ENCODE data around the gene STRA8. TPM values are rescaled to one million over a fixed set of nuclear protein-coding genes. Genes with fewer than 3 reads are reported as not detected.

STRA8 gene
- total and polyA plus RNA-seq, 12 donors, result not detected

DNA sequence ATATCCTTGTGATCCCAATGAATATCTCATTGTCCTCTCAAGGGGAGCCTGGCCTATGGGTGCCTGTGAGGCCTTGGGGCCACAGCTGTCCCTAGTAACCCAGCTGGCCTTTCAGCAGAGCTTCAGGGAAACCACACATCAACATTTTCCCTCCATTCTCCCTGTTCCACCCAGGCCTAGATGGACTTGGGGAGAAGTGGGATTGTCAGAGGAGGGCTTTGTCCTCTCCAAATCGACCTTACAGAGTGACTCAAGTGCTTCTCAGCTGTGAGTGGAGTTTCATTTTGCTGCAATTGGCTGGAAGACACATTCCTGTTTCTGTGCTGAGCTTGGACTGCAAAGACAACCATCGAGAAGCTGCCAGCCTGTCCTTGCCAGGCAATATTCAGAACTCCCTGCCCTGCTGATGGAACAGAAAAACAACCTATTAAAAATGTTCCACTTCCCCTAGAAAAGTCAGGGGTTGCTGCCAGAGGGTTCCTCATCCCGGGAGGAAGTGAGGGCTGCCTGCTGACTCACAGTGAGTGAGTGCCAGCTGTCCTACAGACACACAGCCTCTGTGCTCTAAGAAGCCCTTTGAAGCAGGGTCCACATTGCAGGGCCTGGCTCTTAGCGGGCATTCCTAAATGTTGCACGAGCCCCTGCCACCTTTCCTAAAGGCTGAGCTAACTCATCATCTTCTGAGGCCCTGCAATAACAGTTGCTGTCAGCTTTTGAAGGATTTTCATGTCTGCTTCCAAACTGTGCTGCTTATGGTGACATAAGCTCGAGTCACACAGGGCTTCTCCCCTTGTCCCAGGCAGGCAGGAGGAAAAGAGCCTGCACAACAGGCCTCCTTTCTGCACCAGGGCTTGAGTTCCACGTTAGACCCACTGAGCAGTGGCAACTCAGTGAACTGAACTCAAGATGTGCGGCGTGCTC, 20.5 kb downstream of the STRA8 start:
- no peak overlapping the region for H3K4me3 ChIP-seq
- H3K27ac ChIP-seq, result peak overlapping the region in 4 of 5 donors; percentile 2 to 85 (median 80)
- no peaks in the 10 kb centered on the region for H3K9me3 ChIP-seq (replicated peaks in 1 of 3)
- intact Hi-C loops (cut with DNase I), result no loop called here
- DNase-seq, result peak; percentile 62 to 86 (median 83)
- H3K36me3 ChIP-seq (replicated peaks in 1 of 2), result no peaks in the 10 kb centered on the region
- 8 to 27% (median 26%) methylated on average over 6 to 9 of the region's 9 CpGs for WGBS, 4 donors
- peak in 1 of 2 donors; percentile 27 for TF ChIP-seq POLR2A (IDR thresholded peaks at IDR 0.05)
- TF ChIP-seq, protein P1, sequence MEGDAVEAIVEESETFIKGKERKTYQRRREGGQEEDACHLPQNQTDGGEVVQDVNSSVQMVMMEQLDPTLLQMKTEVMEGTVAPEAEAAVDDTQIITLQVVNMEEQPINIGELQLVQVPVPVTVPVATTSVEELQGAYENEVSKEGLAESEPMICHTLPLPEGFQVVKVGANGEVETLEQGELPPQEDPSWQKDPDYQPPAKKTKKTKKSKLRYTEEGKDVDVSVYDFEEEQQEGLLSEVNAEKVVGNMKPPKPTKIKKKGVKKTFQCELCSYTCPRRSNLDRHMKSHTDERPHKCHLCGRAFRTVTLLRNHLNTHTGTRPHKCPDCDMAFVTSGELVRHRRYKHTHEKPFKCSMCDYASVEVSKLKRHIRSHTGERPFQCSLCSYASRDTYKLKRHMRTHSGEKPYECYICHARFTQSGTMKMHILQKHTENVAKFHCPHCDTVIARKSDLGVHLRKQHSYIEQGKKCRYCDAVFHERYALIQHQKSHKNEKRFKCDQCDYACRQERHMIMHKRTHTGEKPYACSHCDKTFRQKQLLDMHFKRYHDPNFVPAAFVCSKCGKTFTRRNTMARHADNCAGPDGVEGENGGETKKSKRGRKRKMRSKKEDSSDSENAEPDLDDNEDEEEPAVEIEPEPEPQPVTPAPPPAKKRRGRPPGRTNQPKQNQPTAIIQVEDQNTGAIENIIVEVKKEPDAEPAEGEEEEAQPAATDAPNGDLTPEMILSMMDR (IDR thresholded peaks at IDR 0.05), result no peak
- H3K4me1 ChIP-seq (replicated peaks in 1 of 2), result peaks cover 14 to 16% of the 10 kb centered on the region in 2 donors
- no peaks in the 10 kb centered on the region for H3K27me3 ChIP-seq

GRCh38 chr7:135257790-135258189, 24.2 kb downstream of the STRA8 start:
- DNase-seq, result no peak
- TF ChIP-seq POLR2A (IDR thresholded peaks at IDR 0.05), result no peak
- TF ChIP-seq, protein P1 (IDR thresholded peaks at IDR 0.05), result no peak
- H3K27me3 ChIP-seq, result no peaks in the 10 kb centered on the region
- peaks cover 14 to 16% of the 10 kb centered on the region in 2 donors for H3K4me1 ChIP-seq (replicated peaks in 1 of 2)
- H3K4me3 ChIP-seq, result no peak overlapping the region
- 79 to 88% (median 85%) methylated on average over 4 of the region's 4 CpGs for WGBS, 4 donors
- H3K27ac ChIP-seq, result no peak overlapping the region
- intact Hi-C loops (cut with DNase I), result no loop called here
- no peaks in the 10 kb centered on the region for H3K9me3 ChIP-seq (replicated peaks in 1 of 3)
- H3K36me3 ChIP-seq (replicated peaks in 1 of 2), result no peaks in the 10 kb centered on the region

DNA sequence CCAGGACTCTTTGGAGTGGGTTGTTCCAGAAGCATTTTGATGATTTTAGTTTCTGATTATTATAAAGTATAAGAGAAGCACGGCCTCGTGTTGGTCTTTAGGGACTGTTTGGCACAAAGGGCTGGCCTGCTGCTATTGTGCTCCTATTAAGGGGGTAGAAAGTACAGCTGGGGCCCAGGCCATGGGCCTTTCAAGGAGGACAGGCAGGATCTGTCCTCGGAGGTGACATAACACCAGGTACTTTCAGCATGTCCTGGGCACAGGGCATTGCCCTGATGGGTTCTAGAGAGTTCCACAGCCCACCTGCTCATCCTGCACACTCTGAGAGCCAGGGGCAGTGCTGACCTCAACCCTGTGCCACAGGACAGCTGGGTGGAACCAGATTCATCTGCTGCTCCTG, 24.9 kb downstream of the STRA8 start:
- 75 to 94% (median 82%) methylated on average over 2 to 3 of the region's 3 CpGs for WGBS, 4 donors
- no peak overlapping the region for H3K27ac ChIP-seq
- no peak overlapping the region for H3K4me3 ChIP-seq
- no peaks in the 10 kb centered on the region for H3K9me3 ChIP-seq (replicated peaks in 1 of 3)
- no peaks in the 10 kb centered on the region for H3K27me3 ChIP-seq
- TF ChIP-seq POLR2A (IDR thresholded peaks at IDR 0.05), result no peak
- TF ChIP-seq, protein P1 (IDR thresholded peaks at IDR 0.05), result no peak
- intact Hi-C loops (cut with DNase I), result no loop called here
- no peak for DNase-seq
- peaks cover 11 to 13% of the 10 kb centered on the region in 2 donors for H3K4me1 ChIP-seq (replicated peaks in 1 of 2)
- H3K36me3 ChIP-seq (replicated peaks in 1 of 2), result no peaks in the 10 kb centered on the region

DNA sequence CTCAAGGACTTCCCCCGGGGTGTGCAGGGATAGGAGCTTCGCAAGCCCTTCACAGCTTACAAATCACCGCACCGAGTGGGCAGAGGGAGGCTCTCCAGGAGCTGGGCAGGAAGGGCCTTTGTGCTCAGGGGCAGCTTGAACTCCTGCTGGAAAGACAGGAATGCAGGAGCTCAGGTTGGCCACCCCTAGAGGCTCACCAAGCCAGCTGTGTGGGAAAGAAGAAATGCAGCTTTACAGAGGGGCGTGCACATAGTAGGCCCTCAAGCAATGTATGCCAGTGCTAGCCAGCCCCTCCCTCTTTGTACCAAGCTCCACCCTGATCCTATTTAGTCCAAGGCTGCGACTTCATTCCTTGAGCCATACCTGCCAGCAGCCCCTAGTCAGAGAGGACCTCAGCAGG, 26.1 kb downstream of the STRA8 start:
- DNase-seq, result no peak
- no peak overlapping the region for H3K27ac ChIP-seq
- no peaks in the 10 kb centered on the region for H3K27me3 ChIP-seq
- H3K36me3 ChIP-seq (replicated peaks in 1 of 2), result no peaks in the 10 kb centered on the region
- intact Hi-C loops (cut with DNase I), result no loop called here
- no peaks in the 10 kb centered on the region for H3K9me3 ChIP-seq (replicated peaks in 1 of 3)
- H3K4me3 ChIP-seq, result no peak overlapping the region
- TF ChIP-seq POLR2A (IDR thresholded peaks at IDR 0.05), result no peak
- TF ChIP-seq, protein P1 (IDR thresholded peaks at IDR 0.05), result no peak
- peaks cover 0 to 1% of the 10 kb centered on the region in 2 donors for H3K4me1 ChIP-seq (replicated peaks in 1 of 2)
- WGBS, 4 donors, result 83 to 91% (median 88%) methylated on average over 1 to 6 of the region's 6 CpGs
